ENCODE measurements around the gene VWCE.
"Not testable (repeated sequence)": the region's sequence is repeated elsewhere in the genome, so short reads cannot be mapped to it uniquely, and the experiment has no call there.

VWCE gene

DNA sequence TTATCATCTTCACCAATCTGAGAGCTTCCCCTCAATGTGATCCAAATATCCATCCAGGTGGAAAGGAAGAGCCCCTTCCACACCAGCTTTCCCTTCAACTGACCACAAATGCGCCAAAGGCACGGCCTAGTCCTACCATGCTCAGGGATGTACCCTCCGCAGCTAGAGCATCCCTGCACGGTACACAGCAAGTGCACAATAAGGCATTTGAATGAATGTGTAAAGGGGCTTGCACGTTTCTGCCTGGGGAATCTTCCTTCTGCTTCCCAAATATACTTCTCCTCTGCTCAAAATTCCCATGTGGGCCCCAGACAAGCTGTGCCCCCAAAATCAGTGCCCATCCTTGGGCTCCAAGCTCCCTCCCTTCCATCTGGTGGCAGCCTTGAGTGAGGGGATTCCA, 76.1 kb downstream of the VWCE start:
- not testable (repeated sequence) for ATAC-seq

DNA sequence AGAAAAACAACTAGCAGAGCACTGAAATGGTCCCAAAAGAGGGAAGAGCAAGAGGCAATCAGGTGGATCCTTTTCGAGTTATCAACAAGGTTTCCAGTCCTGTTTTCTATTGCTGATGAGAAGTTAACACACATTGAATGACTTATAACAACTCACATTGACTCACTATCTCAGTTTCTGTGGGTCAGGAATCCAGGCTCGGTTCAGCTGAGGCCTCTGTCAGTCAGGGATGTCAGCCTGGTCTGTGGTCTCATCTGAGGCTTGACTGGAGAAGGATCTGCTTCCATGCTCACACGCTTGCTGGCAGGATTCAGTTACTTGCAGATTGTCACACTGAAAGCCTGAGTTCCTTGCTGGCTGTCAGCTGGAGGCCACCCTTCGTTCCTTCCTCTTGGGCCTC, 76.8 kb downstream of the VWCE start:
- ATAC-seq: not testable (repeated sequence)

DNA sequence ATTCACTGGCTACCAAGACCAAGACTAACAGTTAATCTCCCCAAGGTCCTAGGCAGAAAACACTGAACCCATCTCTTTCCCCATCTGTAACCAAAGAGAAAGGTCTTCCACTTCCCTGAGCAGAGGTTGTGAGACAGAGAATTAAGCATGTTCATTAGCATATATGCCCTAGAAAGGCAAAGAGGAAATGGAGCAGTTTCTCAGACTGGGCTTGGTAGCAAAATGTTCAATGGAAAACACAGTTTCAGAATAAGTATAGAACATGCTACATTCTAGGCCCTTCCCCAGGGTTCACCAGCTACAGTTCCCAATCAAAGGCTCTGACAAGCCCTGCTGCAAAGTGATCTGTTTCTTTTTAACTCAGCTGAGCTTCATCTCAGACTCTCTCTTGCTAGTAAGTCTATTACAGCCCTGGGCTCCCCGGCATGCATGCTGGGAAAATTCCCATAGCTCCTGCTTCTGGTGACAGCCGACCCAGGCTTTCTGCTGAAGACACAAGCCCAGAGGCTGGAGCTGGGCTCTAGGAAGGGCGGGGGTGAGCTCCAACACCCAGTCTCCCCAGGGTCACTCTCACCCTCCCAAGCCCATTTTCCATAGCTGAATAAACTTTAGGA, 81.3 kb downstream of the VWCE start:
- not testable (repeated sequence) for ATAC-seq

DNA sequence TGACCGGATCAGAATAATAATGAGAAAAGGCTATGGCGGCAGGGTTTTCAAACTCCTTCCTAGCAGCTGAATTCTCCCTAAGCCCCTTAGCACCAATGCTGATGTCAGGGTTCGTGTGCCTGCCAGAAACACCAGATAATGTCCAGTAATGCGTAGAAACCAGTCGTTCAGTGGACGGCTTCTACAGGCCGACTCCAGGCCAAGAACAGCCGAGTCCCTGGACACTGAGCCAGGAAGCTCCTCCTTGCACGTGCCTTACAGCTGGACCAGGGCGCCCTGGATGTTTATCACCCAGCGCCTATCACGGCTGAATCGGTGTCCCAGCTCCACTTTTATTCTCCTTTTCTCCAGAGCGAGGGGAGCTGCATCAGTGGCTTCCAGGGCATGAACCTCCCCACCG, 82.9 kb downstream of the VWCE start:
- ATAC-seq: not testable (repeated sequence)

DNA sequence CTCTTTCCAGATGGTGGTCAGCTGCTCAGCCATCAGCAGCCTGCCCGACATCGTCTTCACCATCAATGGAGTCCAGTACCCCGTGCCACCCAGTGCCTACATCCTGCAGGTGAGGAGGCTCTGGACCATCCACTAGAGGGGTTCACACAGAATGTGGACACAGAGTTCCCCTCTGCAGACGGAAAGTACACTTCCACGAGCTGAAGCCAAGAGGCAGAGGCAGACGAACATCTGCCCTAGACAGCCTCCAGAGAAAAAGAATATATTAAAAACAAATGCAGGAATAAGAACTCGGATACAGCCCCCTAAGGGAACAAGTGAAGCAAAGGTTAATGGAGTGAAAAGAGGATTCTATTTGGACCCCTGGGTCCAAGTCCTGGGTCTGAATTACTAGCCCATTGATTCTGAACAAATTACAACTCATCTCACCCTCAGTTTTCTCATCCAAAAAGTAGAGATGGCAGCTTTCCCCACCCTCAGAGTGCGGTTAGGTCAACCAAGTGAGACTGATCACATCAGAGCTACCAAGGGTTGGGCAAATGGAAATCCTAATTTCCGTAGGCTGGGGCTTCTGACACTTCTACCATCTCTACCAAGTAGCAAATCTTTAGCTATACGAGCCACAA, 83.7 kb downstream of the VWCE start:
- not testable (repeated sequence) for ATAC-seq

DNA sequence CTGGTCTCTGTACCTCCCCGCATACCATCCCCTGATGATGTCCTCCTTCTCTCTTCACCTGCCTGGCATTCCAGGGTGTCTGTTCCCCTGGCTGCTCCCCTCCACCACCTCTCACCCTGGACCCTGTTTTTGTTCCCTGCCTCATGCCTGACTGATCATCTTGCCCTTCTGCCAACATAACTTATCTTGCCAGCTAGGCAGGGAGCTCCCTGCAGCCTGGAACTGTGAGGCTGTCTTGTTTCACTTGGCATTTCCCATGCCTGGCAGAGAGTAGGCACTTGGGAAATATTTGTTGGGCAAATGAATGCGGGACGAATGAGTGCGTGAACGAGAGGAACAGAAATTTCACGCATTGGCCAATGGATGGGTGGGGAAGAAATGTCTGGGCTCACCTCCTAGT, 84.5 kb downstream of the VWCE start:
- not testable (repeated sequence) for ATAC-seq
